Stomach (tissue), 4 donors: Measurements from ENCODE around the gene FNDC8.

Source experiments
- POLR2AphosphoS5 ChIP-seq, 3 donors: sonication (generic); formaldehyde crosslinking; IDR thresholded peaks; one replicate each; pipeline ENCODE4 v1.6.1; 2016; ENCODE audit warnings: antibody characterized with exemption in 3 of 3
- TF ChIP-seq, protein P1 (sequence below), 7 experiments: fragments of 450-650 bp in 4 of 7; fragments of 200-600 bp in 3 of 7; sonication (generic) in 3 of 7; IDR thresholded peaks; one replicate each; pipeline ENCODE4 v1.5.1; 2016 to 2019; ENCODE audit warnings: antibody characterized with exemption in 7 of 7, control low read depth in 2 of 7, mild to moderate bottlenecking in 1 of 7

DNA sequence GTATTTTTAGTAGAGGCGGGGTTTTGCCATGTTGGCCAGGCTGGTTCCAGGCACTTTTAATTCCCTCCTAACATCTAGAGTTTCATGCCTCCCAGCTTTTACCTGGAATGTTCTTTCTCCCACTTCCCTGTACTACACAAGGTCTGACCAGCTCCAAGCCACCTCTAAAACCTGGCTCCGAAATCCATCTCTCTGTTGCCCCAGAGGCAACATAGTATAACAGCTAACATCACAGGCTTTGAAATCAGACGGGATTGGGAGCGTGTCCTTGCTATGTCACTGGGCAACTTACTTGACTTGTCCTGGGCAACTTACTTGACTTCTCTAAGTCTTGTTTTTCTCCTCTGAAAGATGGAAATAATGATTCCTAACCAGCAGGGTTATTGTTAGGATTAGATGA, 41.3 kb downstream of the FNDC8 start:
- no peak for TF ChIP-seq POLR2AphosphoS5 (IDR thresholded peaks at IDR 0.05)
- TF ChIP-seq, protein P1, sequence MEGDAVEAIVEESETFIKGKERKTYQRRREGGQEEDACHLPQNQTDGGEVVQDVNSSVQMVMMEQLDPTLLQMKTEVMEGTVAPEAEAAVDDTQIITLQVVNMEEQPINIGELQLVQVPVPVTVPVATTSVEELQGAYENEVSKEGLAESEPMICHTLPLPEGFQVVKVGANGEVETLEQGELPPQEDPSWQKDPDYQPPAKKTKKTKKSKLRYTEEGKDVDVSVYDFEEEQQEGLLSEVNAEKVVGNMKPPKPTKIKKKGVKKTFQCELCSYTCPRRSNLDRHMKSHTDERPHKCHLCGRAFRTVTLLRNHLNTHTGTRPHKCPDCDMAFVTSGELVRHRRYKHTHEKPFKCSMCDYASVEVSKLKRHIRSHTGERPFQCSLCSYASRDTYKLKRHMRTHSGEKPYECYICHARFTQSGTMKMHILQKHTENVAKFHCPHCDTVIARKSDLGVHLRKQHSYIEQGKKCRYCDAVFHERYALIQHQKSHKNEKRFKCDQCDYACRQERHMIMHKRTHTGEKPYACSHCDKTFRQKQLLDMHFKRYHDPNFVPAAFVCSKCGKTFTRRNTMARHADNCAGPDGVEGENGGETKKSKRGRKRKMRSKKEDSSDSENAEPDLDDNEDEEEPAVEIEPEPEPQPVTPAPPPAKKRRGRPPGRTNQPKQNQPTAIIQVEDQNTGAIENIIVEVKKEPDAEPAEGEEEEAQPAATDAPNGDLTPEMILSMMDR (IDR thresholded peaks at IDR 0.05) = no peak
